Activated gamma-delta T cell (primary cell): ENCODE data around the gene KIF16B.

ENCODE experiments used
- DNase-seq: peaks from one replicate; lab custom pipeline; 2025; lab: John Stamatoyannopoulos, UW

KIF16B gene

DNA sequence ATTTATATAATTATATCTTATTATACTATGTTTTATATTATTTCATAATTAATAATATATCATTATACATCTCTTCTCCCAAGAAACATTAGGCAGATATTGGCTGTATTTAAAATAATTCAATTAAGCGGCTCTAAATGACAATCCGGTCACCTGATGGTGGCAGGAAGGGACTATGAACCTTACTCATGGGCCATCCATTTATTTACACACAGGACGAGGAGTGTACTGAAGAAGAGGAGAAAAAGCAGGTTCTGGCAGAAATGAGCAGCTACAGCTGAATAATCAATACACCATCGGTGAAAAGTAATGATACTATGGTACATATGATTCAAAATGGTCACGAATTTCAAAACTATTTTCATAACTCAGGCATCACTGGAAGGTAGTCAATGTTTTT is 277.7 kb downstream of the KIF16B start:
- DNase-seq: no peak

DNA sequence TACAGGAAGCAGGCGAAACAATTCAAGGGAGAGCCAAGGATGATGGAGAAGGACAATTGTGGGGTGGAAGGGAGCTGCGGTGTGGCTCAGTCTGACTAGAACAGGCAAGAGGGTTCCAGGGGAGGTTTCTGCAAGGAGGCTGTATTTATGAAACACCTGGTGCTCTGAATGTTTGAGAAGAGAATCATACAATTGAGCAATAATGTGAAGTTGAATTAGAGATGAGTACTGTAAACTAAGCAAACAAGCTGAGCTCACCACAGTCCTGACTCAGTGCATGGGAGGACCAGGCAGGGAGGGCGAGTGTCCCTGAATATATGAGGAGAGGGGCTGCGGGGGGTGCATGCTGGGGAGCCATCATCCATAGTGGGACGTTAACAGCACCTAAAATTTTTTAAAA is 279.7 kb downstream of the KIF16B start:
- no peak for DNase-seq

DNA sequence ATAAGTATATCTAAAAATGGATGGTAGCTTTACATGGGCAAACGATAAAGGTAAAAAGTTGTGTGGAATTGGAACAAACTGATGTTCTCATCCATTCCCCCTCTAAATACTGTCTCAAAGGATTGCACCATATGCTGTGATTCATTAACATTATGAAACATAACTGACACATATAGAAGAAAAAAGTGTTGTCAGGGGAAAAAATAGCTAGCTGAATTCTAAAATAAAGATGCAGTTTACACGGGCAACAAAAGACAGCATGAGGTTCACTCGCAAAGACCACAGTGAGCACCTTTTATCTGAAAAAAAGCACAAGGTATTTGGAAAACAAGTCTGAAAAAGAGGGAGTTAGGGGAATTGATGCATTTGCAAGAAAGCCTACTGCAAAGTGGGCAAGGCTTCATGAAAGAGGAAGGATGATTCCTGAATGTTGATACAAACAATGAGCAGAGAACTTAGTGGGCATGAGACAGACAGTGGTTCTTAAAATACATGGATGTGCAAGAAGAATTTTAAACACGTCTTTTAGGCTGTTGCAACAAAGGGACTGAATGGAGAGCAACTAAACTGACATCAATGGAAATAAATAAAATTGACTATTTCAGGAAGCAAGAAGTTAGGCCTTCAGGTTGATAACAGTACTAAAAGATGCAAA is 280.9 kb downstream of the KIF16B start:
- DNase-seq: no peak

DNA sequence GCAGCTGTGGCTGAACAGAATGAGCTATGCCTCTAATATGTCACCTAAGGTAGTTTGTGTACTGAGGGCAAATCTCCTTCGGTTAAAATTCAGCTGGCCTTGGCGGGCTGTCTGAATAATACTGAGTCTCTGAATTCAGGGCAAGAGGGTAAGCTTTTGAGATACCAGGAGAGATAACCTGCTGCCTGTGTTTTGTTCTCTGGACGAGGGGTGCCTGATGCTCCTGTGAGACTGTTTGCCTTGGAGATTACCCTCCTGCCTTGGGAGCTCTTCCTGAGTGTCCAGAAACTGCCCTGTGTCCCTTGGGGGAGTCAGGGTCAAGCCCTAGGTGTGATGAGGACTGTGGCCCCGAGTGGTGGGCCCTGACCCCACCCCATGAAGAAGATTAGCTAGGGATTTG is 282.9 kb downstream of the KIF16B start:
- no peak for DNase-seq

DNA sequence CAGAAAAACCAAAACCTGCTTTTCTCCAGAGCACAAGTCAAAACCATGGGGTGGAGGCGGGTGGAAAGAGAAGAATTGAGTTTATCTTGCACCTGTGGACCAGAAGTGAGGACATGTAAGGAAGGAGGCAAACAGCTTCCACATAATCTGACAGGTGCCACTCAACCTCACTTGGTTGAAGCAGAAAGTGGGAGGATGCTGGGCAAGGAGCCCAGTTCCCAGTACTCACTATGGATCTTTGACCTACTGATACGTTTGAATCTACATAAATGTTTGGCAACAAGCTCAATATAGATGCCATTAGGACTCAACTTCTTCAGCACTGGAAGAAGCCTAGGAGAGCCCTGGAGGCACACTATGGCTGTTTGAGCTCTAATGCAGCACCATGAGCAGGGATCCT is 285.5 kb downstream of the KIF16B start:
- DNase-seq: no peak

DNA sequence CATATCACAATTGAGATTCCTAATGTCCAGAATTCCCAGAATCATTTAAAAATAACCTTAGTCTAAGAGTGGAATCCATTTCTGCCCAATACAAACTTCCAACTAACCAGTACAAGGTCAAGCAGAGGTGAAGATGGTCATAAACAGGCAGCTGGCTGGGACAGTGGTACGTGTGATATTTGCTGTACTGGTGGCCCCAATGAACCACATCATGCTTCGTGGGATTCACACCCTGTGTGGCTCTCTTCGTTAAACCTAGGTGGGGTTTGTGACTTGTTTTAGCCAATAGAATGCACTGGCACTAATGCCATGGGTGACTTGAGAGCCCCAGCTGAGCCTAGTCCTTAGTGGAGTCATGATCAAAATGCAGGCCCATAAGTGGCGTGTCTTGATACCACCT is 286.6 kb downstream of the KIF16B start:
- DNase-seq: no peak

DNA sequence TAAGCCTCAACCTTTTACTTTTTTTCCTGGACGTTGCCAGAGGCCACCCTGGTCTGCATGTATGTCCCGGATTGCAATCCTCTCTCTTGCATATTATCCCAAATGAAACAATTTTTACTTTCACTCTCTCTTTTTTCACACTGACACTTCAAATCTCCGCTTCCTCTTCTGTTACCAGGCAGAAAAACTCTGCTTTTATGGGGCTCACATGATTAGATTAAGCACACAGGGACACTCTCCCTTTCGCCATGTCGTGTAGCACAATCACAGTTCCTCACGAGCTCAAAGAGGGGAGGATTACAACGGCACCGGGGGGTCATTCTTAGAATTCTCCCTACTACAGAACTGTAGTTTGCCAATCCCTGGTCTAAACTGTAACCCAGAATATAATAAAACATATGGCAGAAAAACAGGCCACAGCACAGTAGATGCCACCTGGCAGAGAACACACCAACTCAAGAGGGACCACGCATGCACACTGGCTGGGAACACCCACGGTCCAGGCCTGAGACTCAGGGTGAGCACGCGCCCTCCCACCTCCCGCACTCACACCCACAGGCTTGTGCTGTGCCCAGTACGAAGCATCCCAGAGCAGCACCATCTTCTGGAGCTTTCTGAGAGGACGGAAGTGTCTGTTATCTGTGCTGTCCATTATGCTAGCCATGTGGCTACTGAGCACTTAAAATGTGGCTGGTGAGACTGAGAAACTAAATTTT is 288.7 kb downstream of the KIF16B start:
- DNase-seq: no peak

DNA sequence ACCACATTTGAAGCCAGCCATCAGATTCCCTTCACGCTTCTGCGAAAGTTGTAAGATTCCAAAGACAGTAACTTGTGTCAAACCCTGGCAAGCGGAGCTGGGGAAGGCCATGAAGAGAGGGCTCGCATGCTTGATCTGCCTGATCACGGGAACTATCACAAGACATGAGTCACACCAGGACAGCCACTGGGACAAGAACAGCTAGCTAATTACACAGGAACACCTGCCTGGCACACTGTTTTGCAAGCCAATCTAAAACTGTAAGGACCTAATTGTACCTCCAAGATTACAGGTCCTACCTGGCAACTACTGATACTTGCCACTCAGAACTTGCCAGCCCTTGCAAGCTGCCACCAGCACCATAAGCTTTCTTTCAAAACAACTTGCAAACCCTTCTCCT is 289.3 kb downstream of the KIF16B start:
- DNase-seq: no peak

DNA sequence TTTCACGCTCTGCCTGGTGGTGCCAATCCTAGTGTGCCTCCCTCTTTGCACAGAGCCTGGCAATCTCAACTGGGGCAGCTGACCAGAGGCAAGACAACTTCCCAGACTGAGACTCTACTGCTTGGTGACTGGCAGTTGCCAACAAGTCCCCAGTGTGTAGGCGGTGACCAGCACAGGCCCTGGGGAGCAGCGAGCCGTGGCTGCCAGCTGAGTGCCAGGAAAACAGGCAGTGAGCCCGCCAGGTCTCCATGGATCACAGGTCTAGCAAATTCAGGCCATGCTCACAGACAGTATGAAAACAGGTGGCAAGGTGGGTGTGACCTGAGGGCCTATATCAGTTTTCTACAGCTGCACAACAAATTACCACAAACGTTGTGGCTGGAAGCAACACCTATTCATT is 289.9 kb downstream of the KIF16B start:
- no peak for DNase-seq

DNA sequence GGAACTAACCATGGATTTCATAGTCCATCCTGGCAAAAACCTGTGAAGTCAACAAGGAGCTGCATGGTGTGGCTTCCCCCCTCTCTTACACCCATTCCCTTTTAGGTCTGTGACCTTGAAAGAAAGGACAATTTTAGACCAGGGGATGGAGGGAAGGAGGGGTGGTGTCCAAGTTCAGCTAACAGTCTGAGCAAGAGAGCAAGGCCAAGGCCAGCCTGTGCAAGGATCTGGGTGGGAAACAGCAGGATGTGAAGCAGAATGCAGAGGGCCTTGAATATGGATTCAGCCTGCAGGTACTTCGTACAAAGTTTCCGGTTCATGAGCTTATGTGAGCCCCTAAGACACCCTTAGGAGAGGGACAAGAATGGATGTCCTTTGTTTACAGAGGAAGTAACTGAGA is 293.0 kb downstream of the KIF16B start:
- DNase-seq: no peak

DNA sequence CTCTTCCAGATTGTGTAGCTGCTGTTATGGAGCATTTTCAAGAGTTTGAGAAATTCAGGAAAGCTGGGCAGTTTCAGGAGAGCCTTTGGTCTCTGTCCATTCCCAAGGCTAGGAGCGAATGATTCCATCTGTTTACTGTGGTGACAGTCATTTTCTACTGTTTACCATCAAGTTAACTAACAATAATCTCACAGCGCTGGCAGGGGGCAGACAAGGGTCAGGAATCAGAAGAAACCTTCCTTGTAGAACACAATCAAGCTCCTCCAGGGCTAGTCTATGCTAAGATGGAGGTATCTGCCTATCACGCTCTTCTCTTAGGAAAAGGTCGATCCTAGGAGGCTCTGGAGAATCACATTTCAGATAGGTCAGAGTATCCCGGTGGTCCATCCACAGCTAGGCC is 293.9 kb downstream of the KIF16B start:
- DNase-seq: no peak

DNA sequence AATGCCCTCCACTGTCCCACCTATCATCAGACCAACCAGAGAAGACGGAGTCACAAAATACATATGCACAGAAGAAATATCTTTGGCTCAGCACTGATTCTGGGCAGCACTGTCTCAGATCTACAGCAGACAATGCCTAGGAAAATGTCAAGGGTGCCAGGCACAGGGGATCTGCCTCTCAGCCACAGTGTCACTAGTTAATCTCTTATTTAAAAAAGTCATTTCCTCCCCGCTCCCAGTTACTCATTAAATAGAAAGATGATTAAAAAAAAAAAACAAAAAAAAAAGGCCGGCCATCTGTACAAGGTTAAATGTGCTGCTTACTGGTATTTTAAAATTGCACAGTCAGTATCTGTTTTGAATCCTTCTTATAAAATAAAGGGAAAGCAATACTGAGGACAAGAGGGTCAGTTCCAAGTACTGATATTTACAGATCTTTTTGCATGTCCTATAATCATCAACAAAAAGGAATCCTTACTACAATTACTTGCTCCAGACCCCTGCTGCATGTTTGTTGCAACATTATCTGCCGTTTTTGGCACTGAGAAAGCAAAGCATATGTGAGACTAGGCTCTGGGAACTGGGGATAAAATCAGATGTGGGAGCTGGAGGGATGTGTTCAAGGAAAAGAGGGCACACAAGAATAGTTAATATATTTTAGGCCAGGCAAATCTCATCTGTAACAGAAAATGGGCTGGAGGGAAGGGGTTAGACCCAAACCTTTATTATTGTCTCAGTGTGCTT is 299.3 kb downstream of the KIF16B start:
- DNase-seq: no peak

DNA sequence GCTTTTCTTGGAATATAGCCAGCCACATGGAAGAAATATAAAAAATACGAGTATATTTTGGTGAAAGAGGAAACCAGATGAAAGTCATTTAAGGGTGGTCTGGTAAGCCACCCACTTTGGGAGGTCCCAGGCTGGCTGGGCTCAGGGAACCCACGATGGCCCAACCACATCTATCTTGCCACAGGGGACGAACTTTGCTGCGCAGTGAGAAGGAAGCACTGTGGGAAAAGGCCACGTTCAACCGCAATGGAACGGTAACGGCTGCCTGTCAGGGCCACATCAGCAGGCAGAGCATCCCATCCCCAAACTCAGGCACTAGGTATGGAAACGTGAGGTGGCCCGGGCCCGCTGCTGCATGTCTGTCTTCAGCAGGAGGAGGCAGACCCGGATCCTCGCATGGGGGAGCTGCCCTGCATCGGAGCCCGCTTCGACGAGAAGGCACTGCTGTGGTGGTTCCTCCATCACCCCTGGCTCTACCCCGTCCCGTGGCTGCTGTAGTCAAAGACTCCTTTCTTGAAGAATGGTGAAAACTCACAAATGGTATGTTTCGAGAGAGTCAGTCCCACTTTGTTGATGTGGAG is 300.4 kb downstream of the KIF16B start:
- DNase-seq: no peak

DNA sequence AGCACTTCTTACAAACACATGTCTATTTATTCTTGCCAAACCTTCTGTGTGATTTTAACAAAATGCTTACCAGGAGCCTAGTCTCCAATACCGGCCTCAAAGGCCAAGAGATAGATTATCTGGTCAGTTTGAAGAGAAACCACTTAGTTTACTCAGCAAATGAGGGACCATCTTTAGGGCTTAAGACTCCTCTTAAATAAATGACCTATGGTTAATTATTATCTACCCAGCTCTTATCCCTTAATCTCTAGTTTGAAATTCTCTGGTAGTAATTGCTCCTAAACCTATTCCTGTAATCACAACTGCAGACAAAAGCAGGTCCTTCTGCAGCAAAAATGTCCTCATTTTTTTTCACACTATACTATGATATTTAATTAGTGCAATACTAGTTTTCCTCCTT is 301.8 kb downstream of the KIF16B start:
- DNase-seq: no peak

DNA sequence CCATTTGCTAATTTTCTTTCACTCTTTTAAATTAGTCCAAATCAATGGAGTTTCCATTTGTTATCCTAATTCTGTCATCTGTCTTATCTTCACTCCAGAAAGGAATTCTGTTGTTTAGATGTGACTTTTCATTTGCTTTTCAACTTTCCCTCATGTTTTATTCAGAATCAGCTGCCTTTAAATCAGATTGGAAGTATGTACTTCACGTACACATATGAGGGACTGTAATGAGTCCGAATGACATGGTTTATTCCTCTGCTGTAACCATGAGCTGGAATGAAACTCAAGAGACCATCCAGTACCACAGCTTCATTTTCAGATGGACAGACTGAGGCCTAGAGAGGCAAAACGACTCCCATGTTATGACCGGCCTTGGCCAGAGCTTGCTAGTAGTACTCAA is 302.3 kb downstream of the KIF16B start:
- DNase-seq: no peak

DNA sequence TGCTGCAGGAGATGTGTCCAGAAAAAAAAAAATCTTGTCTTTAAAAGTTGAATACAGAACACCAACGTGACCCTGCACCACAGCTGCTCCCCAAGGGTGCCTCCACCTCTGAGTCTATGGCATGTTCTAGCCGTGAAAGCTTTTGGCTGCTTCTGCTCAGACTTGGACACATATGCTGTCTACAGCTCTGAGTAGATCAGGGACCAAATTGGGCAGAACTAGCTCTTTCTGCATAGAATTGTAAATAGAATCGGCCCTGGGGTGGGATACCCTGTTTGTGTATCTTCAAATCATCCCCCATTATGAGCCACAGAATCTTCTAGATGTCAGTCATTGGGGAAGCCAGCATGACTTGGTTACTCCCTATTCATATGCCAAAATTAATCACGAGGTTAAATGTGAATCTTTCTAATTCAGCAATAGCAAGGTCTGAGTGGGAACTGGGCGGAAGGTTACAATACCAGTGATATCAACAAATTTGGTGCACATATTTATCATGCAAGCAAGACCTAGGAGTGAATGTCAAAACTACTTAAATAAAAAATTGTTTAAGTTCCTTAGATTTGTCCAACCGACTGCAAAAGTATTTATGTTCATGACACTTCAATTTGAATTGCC is 302.8 kb downstream of the KIF16B start:
- DNase-seq: no peak

DNA sequence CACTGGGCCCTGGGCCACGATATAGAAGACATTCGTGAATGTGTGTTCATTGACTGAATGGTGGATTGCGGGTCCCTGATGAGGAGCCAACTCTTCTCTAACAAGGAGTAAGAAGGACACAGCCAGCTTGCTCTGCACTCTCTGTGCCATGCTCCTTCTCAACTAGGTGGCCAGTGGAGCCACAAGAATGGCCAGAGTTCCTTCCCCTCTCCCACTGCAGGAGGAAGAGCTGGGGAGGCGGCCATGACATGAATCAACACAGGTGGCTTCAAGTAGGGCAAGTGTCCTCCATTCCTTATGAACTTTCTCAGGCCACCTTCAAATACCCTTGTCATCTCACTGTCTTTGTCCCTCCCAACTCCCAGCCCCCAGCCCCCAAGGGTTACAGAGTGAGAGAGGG is 305.7 kb downstream of the KIF16B start:
- DNase-seq: no peak

DNA sequence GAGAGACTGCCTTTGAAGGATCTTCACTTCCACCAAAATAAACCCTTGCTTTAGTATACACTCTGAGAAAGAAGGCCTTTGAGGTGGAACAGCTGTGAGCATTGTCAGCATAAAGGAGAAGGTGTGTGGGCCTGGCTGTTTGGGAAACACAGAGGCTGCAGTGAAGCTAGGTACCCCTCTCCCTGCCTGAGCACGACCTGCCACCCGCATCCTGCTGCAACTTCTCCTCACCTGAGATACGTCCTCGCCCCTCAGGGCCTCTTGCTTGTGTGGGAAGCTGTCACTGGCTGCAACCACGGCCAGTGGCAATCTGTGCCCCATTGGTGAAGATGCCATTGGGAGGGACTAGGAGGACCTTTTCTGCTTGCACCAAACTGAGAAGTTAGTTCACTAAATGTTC is 307.9 kb downstream of the KIF16B start:
- DNase-seq: no peak

DNA sequence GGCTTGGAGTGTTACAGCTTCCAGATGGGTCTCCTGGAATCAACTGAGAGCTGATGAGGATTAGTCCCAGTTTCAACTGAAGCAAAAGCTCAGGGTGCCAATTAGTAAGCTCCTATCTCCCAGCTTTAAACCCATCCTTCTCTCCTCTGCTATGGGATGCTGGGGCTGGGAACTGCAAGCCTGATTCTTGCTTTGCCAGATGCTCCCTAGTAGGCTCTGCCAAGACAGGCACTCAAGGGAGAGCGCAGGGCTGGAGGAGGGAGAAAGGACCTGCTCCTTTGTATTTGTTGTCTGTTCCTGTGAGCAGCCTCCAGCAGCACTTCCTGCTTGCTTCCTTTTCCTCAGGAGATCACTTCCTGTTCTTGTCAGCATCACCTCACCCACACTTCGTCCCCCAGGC is 309.7 kb downstream of the KIF16B start:
- DNase-seq: no peak

DNA sequence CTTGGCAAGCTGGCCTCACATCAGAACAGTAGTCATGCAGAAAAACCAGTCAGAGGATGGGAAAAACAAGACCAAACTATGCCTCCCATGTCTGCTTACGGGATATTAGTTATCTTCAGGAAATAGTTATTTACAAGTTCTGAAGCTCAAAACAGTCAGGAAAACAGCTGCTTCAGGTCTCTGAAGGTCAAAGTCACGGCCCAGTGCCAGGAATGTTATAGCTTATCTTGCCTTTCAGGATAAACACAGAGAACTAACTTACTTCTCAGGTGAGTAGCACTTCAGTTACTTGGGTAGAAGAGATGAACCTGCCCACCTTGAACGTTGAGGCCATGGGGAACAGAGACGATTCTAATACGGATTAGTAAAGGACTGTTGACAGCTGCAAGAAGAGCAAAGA is 310.7 kb downstream of the KIF16B start:
- DNase-seq: no peak

DNA sequence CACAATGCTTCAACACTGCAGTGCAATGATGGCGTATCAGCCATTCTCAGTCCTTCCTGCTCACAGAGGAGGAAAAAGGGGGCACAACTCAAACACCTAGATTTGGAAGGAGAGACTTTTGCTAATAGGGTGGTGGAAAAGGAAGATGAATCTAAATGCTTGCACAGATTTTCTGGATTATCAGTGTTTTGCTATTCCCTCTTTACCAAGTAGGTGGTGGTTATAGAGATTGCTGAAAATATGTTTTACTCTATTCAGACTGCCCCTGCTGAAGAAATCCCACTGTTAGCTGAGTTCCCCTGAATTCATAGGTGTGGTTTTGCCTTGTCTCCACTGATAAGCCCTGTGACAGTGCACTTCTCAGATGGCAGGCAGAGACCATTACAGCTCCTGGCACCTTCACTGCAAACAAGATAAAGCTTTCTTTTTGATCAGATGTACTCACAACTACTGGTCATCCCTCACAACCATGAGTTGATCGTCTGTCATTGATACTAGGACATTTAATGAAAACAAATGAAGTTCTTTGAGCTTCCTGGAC is 311.4 kb downstream of the KIF16B start:
- DNase-seq: no peak

DNA sequence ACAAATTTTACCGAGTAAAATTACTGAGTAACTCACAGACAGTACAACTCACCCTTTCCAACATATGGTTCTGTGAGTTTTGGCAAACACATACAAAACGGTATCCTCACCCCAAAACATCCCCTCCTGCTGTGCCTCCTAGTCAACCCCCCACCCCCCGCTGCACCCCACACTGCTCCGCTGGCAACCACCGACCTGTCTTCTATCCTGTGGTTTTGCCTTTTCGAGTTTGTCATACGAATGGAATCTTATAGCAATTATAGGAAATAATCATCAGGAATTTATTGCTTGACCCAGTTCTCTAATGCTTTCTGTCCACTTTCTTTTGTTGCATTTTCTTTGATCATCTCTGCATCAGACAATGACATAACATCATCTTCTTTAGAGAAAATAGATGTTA is 312.3 kb downstream of the KIF16B start:
- no peak for DNase-seq
